GM13976 (cell line): ENCODE data around the gene PLXND1.

Experiments used
- DNase-seq: peaks from one replicate; pipeline ENCODE4 v3.0.0; 2012; ENCODE audit warnings: low spot score
- in situ Hi-C: fragments of 300-500 bp; cut with MboI; formaldehyde crosslinking; loops from one replicate; pipeline ENCODE4 v1.12.0; 2022; ENCODE audit warnings: low sequenced_read_pairs, mixed read lengths, inconsistent platforms; ENCODE audit not compliant: unreplicated experiment
- TF ChIP-seq, protein P1 (sequence below): IDR thresholded peaks from 2 replicates; pipeline ENCODE4 v1.5.1; 2012; ENCODE audit warnings: borderline replicate concordance, mild to moderate bottlenecking; ENCODE audit not compliant: insufficient read depth; ENCODE audit errors: extremely low read depth, missing control alignments, control extremely low read depth

Gene PLXND1

GRCh38 chr3:129633751-129634481 is 27.4 kb upstream of the PLXND1 start:
- no peak for DNase-seq
- TF ChIP-seq, protein P1, sequence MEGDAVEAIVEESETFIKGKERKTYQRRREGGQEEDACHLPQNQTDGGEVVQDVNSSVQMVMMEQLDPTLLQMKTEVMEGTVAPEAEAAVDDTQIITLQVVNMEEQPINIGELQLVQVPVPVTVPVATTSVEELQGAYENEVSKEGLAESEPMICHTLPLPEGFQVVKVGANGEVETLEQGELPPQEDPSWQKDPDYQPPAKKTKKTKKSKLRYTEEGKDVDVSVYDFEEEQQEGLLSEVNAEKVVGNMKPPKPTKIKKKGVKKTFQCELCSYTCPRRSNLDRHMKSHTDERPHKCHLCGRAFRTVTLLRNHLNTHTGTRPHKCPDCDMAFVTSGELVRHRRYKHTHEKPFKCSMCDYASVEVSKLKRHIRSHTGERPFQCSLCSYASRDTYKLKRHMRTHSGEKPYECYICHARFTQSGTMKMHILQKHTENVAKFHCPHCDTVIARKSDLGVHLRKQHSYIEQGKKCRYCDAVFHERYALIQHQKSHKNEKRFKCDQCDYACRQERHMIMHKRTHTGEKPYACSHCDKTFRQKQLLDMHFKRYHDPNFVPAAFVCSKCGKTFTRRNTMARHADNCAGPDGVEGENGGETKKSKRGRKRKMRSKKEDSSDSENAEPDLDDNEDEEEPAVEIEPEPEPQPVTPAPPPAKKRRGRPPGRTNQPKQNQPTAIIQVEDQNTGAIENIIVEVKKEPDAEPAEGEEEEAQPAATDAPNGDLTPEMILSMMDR = no peak
- in situ Hi-C loops = loop anchor here (10.0 kb wide), 1 partner anchor 301 kb away; no protein-coding TSS in a partner anchor

DNA sequence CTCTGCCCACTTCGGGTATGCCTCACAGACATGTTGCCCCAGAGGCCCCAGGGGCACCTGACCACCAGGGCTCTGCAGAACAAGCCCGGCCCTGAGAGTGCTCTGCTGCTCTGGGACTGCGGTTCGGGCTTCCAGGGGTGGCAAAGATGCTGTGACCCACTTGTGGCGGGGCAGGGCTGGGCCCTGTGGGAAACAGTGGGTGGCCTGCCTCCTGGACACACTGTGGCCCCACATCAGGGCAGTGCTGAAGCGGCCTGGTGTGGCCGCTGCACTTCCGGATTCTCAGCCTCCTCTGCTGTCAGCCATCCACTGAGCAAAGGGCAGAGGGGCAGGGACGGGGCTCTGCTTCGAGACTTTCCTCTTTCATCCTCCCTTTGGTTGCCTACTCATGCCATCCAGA is 26.5 kb upstream of the PLXND1 start:
- TF ChIP-seq, protein P1 = no peak
- DNase-seq = no peak
- in situ Hi-C loops = loop anchor here (10.0 kb wide), 1 partner anchor 302 kb away; no protein-coding TSS in a partner anchor

DNA sequence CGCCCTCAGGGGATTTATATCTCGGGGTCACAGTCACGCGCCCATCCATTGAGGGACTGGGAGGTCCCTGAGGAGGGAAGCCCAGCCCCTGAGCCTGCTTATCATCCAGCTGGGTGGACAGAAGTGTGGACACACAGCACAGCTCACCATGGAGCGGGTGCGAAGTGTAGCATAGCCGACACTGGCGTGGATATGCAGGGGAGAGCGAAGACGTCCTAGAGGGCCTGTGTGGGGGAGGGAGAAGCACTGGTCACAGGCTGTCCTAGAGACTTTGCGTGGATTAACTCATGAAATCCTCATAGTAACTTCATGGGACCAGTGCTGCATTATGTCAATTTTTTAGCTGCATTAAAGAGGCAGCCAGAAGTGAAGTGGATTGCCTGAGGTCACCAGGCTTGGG is 26.1 kb upstream of the PLXND1 start:
- in situ Hi-C loops = loop anchor here (10.0 kb wide), 1 partner anchor 302 kb away; no protein-coding TSS in a partner anchor
- TF ChIP-seq, protein P1 = no peak
- DNase-seq = no peak

DNA sequence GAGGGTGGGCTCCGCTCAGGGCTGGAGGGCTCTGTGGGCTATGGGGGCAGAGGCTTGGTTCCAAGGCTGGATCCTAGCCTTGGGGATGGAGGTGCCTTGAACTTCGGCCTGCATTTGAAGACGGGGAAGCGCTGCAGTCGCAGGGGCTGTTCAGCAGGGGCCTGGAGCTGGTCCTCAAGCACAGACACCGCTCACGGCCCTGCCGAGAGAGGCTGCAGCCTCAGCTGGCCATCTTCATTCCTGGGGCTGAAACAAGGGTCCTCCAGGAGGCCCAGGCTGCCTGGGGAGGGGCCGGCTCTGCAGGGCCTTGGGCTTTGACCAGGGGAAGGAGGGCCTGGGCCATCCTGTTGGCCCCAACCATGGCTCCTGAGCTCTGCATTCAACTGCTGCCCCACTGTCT is 25.6 kb upstream of the PLXND1 start:
- no peak for DNase-seq
- TF ChIP-seq, protein P1 = no peak
- in situ Hi-C loops = loop anchor here (10.0 kb wide), 1 partner anchor 303 kb away; no protein-coding TSS in a partner anchor

- TF ChIP-seq, protein P1 = no peak
- no peak for DNase-seq
- in situ Hi-C loops = no loop called here
Measured at GRCh38 chr3:129629011-129629410, 22.5 kb upstream of the PLXND1 start.

DNA sequence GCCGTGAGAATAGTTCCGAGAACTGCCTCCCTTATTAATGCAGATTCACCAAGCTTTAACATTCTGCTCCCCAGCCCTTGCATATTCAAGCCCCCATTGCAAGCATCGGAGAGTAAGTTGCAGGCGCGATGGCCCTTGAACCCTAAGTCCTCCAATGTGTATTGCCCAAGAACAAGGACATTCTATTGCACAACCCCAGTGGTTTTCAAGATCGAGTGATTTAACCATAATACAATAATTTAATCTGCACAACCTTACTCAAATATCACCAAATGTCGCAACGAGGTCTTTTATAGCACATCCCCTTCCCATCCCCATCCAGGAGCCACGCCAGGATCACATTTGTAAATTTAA is 21.7 kb upstream of the PLXND1 start:
- in situ Hi-C loops = no loop called here
- DNase-seq = no peak
- TF ChIP-seq, protein P1 = no peak
